ENCODE measurements around the gene ZBTB48. TPM values are rescaled to one million over a fixed set of nuclear protein-coding genes. Genes with fewer than 3 reads are reported as not detected.

ZBTB48 gene
- polyA plus RNA-seq, 1 of the 3 experiments (the other 2 are of a cell fraction): 31.2 TPM

GRCh38 chr1:6534248-6534822 lies 45.5 kb upstream of the ZBTB48 start (continued):
- TF ChIP-seq, protein P1, sequence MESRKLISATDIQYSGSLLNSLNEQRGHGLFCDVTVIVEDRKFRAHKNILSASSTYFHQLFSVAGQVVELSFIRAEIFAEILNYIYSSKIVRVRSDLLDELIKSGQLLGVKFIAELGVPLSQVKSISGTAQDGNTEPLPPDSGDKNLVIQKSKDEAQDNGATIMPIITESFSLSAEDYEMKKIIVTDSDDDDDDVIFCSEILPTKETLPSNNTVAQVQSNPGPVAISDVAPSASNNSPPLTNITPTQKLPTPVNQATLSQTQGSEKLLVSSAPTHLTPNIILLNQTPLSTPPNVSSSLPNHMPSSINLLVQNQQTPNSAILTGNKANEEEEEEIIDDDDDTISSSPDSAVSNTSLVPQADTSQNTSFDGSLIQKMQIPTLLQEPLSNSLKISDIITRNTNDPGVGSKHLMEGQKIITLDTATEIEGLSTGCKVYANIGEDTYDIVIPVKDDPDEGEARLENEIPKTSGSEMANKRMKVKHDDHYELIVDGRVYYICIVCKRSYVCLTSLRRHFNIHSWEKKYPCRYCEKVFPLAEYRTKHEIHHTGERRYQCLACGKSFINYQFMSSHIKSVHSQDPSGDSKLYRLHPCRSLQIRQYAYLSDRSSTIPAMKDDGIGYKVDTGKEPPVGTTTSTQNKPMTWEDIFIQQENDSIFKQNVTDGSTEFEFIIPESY (IDR thresholded peaks at IDR 0.05; ENCODE audit: borderline replicate concordance, low read depth): no peak
- TF ChIP-seq EZH2phosphoT487 (IDR thresholded peaks at IDR 0.05; ENCODE audit: borderline replicate concordance, low read depth): no peak
- TF ChIP-seq NFIC (IDR thresholded peaks at IDR 0.05; ENCODE audit: borderline replicate concordance): no peak
- no peak for TF ChIP-seq TAF1 (IDR thresholded peaks at IDR 0.05; ENCODE audit: borderline replicate concordance, low read depth, low read length)
- TF ChIP-seq CHD2 (IDR thresholded peaks at IDR 0.05; ENCODE audit: low read length, partially characterized antibody): no peak
- TF ChIP-seq GATA2 (CRISPR knock-in tag; IDR thresholded peaks at IDR 0.05): no peak
- no peak for TF ChIP-seq REST (IDR thresholded peaks at IDR 0.05; ENCODE audit: low read depth, low read length)

- Histone ChIP-seq H2AFZ (ENCODE audit: low read depth) (no peak overlapping the region), H3K27ac (ENCODE audit: low read depth in 2 of 2, low read length in 1 of 2) (no peak overlapping the region), H3F3A (replicated peaks; ENCODE audit: insufficient read depth) (peaks cover 4% of the 10 kb centered on the region), H4K20me1 (ENCODE audit: insufficient read depth) (no peaks in the 10 kb centered on the region), H3K27me3 (ENCODE audit: insufficient read depth) (no peaks in the 10 kb centered on the region), H3K36me3 (replicated peaks in 1 of 2; ENCODE audit: control insufficient read depth in 1 of 2, insufficient read depth in 2 of 2, low read length in 1 of 2) (peaks cover 35 to 42% of the 10 kb centered on the region in 2 experiments), H3K4me2 (no peak overlapping the region), H3K9ac (no peak overlapping the region), H3K4me3 (ENCODE audit: low read depth in 2 of 2, low read length in 1 of 2) (no peak overlapping the region), H3K9me2 (no peaks in the 10 kb centered on the region), H3K79me2 (ENCODE audit: insufficient read depth) (peaks cover 23% of the 10 kb centered on the region), H3K4me1 (ENCODE audit: control insufficient read depth in 1 of 2, insufficient read depth in 2 of 2, low read depth in 1 of 2, low read length in 1 of 2) (no peaks in the 10 kb centered on the region), H3K9me3 (no peaks in the 10 kb centered on the region)
- no peak for TF ChIP-seq TCF12 (IDR thresholded peaks at IDR 0.05)
- no peak for TF ChIP-seq FOSL2 (IDR thresholded peaks at IDR 0.05; ENCODE audit: borderline replicate concordance, low read depth)
- TF ChIP-seq, protein P2, sequence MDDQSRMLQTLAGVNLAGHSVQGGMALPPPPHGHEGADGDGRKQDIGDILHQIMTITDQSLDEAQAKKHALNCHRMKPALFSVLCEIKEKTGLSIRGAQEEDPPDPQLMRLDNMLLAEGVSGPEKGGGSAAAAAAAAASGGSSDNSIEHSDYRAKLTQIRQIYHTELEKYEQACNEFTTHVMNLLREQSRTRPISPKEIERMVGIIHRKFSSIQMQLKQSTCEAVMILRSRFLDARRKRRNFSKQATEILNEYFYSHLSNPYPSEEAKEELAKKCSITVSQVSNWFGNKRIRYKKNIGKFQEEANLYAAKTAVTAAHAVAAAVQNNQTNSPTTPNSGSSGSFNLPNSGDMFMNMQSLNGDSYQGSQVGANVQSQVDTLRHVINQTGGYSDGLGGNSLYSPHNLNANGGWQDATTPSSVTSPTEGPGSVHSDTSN (IDR thresholded peaks at IDR 0.05): no peak
- no peak for TF ChIP-seq REST (IDR thresholded peaks at IDR 0.05; ENCODE audit: low read depth, low read length)
- no peak for TF ChIP-seq MAX (IDR thresholded peaks at IDR 0.05; ENCODE audit: low read depth)
- TF ChIP-seq, protein P3, sequence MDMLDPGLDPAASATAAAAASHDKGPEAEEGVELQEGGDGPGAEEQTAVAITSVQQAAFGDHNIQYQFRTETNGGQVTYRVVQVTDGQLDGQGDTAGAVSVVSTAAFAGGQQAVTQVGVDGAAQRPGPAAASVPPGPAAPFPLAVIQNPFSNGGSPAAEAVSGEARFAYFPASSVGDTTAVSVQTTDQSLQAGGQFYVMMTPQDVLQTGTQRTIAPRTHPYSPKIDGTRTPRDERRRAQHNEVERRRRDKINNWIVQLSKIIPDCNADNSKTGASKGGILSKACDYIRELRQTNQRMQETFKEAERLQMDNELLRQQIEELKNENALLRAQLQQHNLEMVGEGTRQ (IDR thresholded peaks at IDR 0.05; ENCODE audit: borderline replicate concordance, low read depth, low read length): no peak
- TF ChIP-seq, protein P4, sequence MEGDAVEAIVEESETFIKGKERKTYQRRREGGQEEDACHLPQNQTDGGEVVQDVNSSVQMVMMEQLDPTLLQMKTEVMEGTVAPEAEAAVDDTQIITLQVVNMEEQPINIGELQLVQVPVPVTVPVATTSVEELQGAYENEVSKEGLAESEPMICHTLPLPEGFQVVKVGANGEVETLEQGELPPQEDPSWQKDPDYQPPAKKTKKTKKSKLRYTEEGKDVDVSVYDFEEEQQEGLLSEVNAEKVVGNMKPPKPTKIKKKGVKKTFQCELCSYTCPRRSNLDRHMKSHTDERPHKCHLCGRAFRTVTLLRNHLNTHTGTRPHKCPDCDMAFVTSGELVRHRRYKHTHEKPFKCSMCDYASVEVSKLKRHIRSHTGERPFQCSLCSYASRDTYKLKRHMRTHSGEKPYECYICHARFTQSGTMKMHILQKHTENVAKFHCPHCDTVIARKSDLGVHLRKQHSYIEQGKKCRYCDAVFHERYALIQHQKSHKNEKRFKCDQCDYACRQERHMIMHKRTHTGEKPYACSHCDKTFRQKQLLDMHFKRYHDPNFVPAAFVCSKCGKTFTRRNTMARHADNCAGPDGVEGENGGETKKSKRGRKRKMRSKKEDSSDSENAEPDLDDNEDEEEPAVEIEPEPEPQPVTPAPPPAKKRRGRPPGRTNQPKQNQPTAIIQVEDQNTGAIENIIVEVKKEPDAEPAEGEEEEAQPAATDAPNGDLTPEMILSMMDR (IDR thresholded peaks at IDR 0.05): no peak
- no peak for TF ChIP-seq EP300 (IDR thresholded peaks at IDR 0.05; ENCODE audit: borderline replicate concordance in 1 of 2, low read depth in 1 of 2, low read length in 1 of 2)
- ChIA-PET CTCF (interaction anchor here (1.5 to 23.4 kb wide), 5 partner anchors 12 to 59 kb away, joined by 3 to 439 read pairs (median 12); partner anchors contain the start of genes NOL9, PLEKHG5 and TAS1R1), POLR2A (no interaction called here)
- WGBS (ENCODE audit: low lambda C conversion rate): 91% methylated on average over 4 of the region's 4 CpGs
- DNase-seq: no peak
Observed at GRCh38 chr1:6535214-6535613, 44.6 kb upstream of the ZBTB48 start.

Measured in SK-N-SH (cell line).